Esophagus muscularis mucosa (tissue), 4 donors: ENCODE data around the gene C1QTNF4.

Experiments
- EP300 ChIP-seq: sonication (generic); formaldehyde crosslinking; IDR thresholded peaks from one replicate; pipeline ENCODE4 v1.6.1; 2017; ENCODE audit warnings: antibody characterized with exemption
- POLR2A ChIP-seq: fragments of 450-650 bp; IDR thresholded peaks from one replicate; pipeline ENCODE4 v1.6.1; 2017; ENCODE audit warnings: antibody characterized with exemption, moderate library complexity, mild to moderate bottlenecking, low read depth
- TF ChIP-seq, protein P1 (sequence below), 3 experiments: fragments of 200-600 bp in 2 of 3; fragments of 450-650 bp in 1 of 3; sonication (generic) in 2 of 3; IDR thresholded peaks; one replicate each; pipeline ENCODE4 v1.5.1; 2017 to 2019; ENCODE audit warnings: antibody characterized with exemption in 3 of 3, mild to moderate bottlenecking in 2 of 3, moderate library complexity in 1 of 3

GRCh38 chr11:47589118-47589517, 5.1 kb downstream of the C1QTNF4 start:
- TF ChIP-seq, protein P1, sequence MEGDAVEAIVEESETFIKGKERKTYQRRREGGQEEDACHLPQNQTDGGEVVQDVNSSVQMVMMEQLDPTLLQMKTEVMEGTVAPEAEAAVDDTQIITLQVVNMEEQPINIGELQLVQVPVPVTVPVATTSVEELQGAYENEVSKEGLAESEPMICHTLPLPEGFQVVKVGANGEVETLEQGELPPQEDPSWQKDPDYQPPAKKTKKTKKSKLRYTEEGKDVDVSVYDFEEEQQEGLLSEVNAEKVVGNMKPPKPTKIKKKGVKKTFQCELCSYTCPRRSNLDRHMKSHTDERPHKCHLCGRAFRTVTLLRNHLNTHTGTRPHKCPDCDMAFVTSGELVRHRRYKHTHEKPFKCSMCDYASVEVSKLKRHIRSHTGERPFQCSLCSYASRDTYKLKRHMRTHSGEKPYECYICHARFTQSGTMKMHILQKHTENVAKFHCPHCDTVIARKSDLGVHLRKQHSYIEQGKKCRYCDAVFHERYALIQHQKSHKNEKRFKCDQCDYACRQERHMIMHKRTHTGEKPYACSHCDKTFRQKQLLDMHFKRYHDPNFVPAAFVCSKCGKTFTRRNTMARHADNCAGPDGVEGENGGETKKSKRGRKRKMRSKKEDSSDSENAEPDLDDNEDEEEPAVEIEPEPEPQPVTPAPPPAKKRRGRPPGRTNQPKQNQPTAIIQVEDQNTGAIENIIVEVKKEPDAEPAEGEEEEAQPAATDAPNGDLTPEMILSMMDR (IDR thresholded peaks at IDR 0.05): no peak
- TF ChIP-seq POLR2A (no peak), EP300 (no peak)
